Ishikawa (cell line): ENCODE data around the gene DOK3.

Experiments used
- NFIC ChIP-seq: IDR thresholded peaks from 2 replicates; pipeline ENCODE4 v1.6.1; 2012
- TAF1 ChIP-seq: IDR thresholded peaks from 2 replicates; pipeline ENCODE4 v1.6.1; 2012; ENCODE audit warnings: low read depth, mild to moderate bottlenecking
- TCF12 ChIP-seq: IDR thresholded peaks from 2 replicates; pipeline ENCODE4 v1.6.1; 2012; ENCODE audit warnings: low read depth
- YY1 ChIP-seq: IDR thresholded peaks from 2 replicates; pipeline ENCODE4 v1.6.1; 2012; ENCODE audit warnings: low read depth
- ZBTB7A ChIP-seq: IDR thresholded peaks from 2 replicates; pipeline ENCODE4 v1.6.1; 2012; ENCODE audit warnings: low read depth
- TF ChIP-seq, protein P1 (sequence below): IDR thresholded peaks from 2 replicates; pipeline ENCODE4 v1.6.1; 2012

DNA sequence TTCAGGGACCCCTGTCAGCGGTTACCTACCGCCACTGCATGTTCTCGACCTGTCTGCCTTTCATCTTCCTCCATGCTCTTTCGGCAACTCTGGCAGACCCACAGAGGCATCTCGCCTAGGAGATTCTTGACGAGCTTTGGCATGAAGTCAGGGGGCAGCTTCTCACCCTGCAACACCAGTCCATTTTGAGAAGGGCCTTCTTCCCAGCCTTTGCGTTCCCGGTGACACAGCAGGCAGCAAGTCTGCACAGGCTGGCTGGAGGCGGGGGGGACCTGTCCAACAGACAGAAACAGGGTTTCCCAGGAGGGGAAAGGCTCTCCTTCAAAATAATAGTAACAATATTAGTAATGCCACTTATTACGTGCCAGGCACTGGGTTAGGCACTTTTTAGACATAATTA, 29.2 kb upstream of the DOK3 start:
- no peak for TF ChIP-seq NFIC
- no peak for TF ChIP-seq TCF12
- no peak for TF ChIP-seq ZBTB7A
- no peak for TF ChIP-seq TAF1
- no peak for TF ChIP-seq YY1
- TF ChIP-seq, protein P1, sequence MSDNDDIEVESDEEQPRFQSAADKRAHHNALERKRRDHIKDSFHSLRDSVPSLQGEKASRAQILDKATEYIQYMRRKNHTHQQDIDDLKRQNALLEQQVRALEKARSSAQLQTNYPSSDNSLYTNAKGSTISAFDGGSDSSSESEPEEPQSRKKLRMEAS: no peak
